ENCODE results near the gene ADCYAP1R1.

- TF ChIP-seq EP300 (IDR thresholded peaks at IDR 0.05; ENCODE audit: borderline replicate concordance), result no peak
- no peak for TF ChIP-seq EGR1 (IDR thresholded peaks at IDR 0.05)
- TF ChIP-seq TAF1 (IDR thresholded peaks at IDR 0.05; ENCODE audit: low read depth), result no peak
- no peak for TF ChIP-seq REST (IDR thresholded peaks at IDR 0.05; ENCODE audit: low read depth)
- no peak for TF ChIP-seq TCF12 (IDR thresholded peaks at IDR 0.05; ENCODE audit: low read depth)
- TF ChIP-seq TEAD4 (IDR thresholded peaks at IDR 0.05), result no peak
- TF ChIP-seq MAX (IDR thresholded peaks at IDR 0.05), result no peak
- TF ChIP-seq CREB1 (IDR thresholded peaks at IDR 0.05; ENCODE audit: low read depth), result no peak
- TF ChIP-seq FOXM1 (IDR thresholded peaks at IDR 0.05; ENCODE audit: borderline replicate concordance, low read depth), result no peak
- TF ChIP-seq RAD21 (IDR thresholded peaks at IDR 0.05; ENCODE audit: low read depth), result no peak
- no peak for TF ChIP-seq CEBPB (IDR thresholded peaks at IDR 0.05)
These were observed 29.4 kb upstream of the ADCYAP1R1 start for GRCh38 chr7:31022726-31023125.
